GM18873 (cell line): ENCODE data around the gene GPC5.

Experiments used
- ATAC-seq: cut with Tn5 transposase; IDR thresholded peaks from one replicate; pipeline ENCODE4 v1.9.1; 2021; ENCODE audit warnings: mild to moderate bottlenecking, moderate library complexity, moderate number of reproducible peaks; ENCODE audit not compliant: unreplicated experiment, low FRiP score

Gene GPC5

DNA sequence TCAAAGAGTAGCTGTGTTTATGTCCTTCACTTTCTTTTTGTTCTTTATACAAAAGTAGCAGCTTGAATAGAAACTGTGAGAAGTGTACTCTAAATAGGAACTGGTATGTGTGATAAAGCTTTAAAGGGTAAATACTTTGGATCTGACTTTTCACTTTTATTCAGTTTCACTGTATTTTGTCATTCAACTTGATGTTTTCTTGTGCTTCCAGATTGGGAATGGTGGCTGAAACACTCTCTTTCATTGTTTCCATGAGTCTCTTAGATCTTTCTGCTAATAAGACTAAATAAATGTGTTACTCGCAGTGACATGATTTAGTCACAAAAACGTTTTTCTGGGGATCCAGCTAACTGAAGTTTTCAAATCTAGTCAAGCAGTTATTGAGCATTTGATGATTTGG is 133.2 kb downstream of the GPC5 start:
- no peak for ATAC-seq

DNA sequence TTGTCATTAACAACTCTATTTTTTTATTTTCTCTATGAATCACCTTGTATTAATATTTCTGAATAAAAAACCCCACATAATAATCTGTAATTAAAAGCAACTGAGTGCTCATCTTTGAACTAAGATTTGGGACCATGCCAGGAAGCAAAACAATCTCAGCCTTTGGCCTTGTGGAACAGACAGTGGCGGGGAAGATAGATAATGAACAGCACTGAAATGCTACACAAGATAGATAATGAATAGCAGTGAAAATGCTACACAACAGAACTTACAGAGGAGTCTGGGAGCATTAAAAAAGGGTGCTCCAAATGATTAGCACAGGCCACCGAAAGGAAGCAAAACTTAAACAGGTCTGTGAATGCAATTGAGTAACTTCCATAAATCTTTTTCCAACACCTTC is 134.9 kb downstream of the GPC5 start:
- no peak for ATAC-seq

DNA sequence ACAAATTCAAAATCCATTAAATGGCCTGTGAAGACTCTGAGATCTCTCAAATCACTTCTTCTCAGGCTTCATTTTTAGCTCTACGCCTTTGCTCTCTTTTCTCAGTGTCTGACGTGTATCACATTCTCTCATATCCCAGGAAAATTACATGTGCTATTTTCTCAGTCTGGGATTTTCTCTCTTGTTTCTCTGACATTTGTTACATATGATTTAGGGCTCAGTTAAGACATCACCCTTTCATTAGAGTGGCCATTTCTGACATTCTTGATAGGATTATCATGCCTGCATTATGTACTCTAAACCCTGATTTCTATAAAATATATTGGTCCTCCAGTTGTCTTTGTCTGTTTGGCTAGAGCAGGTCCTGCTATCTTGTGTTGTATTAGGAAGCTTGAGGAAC is 136.6 kb downstream of the GPC5 start:
- ATAC-seq = no peak

DNA sequence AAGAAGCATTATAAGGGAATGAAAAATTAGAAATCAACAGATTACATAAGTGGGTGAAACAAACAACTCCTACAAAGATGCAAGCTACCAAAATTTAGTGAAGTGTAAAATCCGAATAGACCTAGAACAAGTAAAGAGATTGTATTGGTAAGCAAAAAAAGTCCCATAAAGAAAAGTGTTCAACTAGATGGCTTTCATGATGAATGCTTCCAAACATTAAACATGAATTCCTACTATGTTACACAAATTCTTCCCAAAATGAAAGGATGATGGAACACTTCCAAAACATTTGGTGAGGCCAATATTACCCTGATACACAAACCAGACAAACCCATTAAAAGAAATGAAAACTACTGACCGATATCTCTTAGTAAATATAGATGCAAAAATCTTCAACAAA is 139.0 kb downstream of the GPC5 start:
- no peak for ATAC-seq

DNA sequence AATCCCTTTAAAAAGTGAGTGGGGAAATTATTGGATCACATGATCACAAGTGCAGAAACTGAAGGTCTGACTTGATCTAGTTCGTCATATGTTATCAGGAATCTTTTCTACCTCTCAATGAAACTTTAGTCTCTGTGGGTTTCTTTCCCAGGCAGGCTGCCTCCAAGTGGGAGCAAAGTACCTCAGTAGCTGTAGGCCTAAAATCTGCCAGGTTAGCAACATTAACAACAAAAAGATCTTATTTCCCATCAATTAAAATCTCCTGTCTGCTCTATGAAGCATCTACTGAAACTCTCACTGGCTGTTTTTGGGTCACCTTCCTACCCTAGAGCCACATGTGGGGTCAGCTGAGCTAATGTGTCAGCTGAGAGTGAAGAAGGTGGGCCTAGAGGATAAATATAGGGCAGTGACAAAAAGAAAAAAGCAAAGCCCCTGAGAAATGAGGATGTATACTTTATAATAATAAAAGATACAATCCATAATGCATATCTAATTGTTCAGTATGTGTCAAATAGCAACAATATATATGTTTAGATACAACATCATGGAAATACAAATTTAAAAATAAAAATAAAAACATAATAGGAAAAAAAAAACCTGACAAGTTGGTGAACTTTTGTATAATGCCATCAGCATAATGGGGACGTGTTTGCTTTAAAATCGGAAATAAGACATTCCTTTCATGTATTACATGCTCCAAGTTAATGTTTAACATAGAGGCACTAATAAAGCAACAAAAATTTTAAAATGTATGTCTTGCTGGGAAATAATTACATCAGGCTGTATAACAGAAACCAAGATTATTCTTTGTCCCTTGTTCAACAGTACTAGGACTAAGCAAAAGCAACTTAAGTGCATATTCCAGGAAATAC is 141.1 kb downstream of the GPC5 start:
- no peak for ATAC-seq

DNA sequence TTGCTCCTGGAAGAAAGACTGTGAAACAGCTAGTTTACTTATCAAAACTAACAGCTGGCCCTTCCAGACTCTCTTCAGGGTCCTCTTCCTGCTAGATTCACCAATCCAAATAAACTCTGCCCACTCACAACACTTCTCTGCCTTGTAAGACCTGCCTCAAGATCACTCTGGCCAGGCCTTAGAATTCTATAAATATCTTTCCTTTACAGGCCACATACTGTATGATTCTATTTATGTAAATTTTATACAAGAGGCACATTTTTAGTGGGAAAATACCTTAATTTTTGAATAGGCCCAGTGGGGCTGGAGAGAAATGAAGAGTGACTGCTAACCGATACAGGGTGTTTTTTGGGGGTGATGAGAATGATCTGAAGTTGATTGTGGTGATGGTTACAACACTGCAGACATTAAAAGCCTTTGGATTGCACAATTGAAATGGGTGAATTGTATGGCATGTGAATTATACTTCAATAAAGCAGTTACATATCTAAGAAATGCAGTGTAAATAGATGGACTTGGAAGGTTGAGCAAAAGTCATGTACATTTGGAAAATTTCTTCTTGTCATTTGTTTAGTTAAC is 141.8 kb downstream of the GPC5 start:
- ATAC-seq = no peak

DNA sequence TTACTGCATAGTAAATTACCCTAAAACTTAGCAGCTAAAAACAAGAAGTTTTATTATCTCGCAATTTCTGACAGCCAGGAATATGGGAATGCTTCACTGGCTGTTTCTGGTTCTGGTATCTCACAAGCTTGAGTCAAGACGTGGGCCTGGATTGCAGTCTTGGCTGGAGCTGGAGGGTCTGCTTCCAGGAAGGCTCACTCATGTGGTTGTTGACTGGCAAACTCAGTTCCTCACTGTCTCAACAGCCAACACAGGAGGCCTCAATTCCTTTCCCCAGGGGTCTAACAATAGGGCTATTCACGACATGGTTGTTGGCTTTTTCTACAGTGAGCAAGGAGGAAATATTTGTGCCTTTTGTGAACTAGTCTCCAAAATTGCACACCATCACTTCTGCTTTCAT is 146.3 kb downstream of the GPC5 start:
- no peak for ATAC-seq

DNA sequence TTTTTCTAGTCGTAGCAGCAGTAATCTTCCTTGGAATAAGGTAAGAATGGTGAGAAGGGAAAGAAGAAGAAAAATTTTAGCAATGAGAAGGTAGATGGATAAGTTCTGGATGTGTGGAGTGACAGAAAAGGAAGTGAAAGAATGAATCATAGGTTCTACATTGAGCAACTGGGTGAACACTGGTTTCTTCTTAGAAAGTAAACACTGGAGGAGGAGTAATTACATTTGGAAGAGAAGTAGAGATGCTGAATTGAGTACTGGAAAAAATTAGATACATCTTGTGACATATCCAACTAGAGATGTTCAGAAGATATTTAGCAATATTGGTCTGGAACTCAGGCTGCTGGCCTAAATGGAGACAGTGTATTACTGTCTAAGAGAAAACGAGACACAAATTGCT is 148.5 kb downstream of the GPC5 start:
- no peak for ATAC-seq

DNA sequence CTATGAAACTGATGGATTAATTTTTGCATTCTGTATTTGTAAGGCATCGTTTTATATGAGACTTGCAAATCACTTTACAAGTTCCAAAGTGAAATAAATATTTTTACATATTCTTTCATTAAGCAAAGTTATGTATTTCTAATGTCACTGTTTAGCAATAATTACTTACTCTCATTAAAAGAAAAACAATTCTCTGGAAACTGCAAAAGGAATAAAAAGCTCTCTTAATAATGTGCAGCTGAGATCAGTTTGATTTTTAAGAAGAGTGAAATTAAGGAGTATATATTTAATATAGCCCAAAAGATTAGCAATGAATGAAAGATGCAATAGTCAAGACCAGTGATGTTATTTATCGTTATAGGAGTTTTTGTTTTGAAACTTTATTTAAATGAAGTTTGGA is 155.2 kb downstream of the GPC5 start:
- no peak for ATAC-seq

DNA sequence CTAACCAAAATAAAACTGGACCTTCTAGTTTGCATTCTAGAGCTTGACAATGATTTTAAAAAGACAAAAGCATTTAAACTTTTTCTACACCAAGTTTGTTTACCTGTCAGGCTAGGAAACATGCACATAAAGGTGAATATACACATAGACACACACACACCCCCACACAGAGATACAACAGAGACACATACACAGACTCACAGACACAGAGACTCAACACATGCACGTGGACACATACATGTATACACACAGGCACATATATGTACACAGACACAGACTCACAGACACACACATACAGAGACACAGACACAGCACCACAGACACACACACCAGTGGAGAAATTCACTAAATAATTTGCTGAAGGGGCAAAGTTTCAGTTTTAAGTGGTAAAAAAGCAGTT is 155.7 kb downstream of the GPC5 start:
- no peak for ATAC-seq

DNA sequence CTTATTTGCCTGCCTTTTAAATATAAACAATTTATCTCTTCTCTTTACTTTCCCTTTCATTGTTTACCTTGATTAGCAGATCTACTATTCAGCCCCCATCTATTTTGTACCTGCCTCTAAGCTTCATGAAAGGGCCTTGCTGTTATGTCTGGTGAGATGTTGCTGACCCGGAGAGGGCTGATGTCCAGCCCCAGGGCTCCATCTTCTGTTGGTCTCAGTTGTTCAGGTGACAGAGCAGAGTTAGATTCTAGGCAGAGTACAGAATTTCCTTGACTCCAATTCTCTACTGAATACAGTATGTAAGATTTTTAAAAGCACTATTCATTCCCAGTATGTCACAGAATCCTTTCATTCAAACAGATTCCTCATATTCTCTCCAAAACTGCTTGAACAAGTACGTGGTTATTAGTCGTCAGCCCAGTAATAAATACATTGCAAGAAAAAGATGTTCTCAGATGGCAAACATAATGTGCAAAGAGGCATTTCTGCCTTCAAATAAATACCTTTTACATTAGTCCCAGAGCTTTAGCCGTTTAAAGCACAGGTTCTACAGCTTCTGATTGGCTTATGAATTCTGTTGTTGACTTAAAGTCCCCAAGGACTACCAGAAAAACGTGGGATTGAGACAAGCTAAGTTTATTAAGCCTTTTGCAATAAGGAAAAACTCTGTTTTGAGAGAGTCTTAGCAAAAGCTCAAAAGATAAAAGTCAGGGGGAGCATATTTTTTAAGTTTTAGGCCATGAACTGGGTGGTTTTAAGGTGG is 159.1 kb downstream of the GPC5 start:
- ATAC-seq = no peak

DNA sequence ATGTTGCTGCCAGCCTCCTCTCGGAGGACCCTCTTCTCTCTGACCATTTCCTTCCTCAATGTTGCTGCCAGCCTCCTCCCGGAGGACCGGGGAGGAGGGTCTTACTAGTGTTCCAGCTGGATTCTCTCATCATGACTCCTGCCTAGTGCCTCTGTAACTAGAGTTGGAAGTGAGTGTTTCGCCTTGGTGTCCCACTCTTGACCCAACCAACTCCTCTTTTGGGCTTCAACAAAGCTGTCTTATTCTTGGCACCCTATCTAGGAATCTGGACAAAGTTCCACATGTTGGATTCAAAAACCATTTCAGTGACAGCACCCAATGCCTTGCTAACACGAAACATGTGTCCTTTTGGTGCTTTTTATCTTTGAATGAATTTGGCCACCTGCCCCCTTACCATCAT is 165.4 kb downstream of the GPC5 start:
- ATAC-seq = no peak

DNA sequence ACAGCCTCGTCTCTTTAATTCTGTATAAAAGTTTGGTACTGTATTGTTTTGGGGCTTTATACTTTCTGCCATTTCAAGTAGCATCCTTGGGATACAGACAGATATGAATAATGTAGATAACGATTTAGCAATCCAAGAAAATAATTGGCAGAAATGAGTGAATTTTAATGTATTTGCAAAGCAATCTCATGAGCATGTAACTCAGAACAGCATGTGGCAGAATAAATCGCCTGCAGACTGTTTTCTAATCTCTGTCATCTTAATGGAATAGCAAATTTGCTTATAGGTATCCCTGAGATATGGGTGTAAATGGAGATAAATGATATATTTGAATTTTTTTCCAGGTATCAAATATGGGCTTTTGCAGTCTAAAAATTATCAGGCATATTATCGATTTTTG is 166.0 kb downstream of the GPC5 start:
- no peak for ATAC-seq

DNA sequence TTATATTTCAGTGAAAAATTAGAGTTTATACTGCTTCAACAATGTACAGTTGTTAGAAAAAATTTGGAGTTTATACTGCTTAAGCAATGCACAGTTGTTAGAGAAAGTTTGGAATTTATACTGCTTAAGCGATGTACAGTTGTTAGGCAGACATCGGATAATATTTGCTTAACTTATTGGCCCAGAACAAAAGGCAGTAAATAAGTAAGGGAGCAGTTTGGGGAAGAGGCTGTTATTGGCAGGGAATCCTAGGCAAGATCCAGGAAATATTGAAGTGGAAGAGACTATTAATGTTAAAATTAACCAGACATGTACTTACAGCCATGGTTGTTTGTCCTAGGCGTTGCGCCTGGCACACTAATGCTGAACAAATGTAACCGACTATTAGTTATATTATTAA is 166.9 kb downstream of the GPC5 start:
- ATAC-seq = no peak

DNA sequence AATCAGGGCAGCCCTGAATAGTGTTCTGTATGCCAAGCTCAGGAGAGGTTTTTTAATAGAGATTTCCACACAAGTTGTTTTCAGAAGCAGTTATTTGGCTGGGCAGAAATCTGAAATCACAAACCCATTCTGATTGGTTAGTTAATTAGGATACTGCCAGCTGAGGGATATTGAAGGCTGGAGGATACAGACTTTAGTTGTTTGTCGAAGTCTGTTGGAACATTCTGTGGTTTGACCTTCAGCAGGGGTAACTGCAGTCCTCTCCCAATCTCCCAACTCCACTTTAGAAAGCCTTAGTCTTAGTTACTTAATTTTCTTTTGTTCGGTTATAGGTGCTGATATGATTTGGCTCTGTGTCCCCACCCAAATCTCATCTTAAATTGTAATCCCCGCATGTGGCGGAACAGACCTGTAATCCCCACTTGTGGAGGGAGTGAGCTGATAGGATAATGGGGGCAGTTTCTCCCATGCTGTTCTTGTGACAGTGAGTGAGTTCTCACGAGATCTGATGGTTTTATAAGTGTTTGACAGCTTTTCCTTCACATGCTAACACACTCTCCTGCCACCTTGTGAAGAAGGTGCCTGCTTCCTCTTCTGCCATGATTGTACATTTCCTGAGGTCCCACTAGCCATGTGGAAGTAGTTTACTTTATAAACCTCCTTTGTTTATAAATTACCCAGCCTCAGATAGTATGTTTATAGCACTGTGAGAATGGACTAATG is 169.2 kb downstream of the GPC5 start:
- ATAC-seq = no peak

DNA sequence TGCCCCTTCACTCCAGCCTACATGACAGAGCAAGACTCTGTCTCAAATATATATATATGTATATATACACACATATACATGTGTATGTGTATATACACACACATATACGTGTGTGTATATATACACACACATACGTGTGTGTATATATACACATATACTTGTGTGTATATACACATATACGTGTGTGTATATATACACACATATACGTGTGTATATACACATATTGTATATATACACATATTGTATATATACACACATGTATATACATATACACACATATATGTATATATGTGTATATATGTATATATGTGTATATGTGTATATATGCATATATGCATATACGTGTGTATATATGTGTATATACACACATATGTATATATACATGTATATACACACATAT is 173.3 kb downstream of the GPC5 start:
- no peak for ATAC-seq

DNA sequence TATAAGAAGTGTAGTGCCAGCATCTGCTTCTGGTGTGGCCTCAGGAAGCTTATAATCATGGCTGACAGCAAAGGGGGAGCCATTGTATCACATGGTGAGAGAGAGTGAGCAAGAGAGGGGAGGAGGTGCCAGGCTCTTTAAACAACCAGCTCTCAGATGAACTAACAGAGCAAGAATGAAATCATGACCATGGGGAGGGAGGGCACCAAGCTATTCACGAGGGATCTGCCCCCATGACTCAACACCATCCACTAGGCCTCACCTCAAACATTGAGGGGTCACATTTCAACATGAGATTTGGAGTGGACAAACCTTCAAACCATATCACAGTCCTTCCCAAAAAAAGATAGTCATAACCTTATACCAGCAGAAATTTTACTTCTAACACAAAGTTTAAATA is 174.0 kb downstream of the GPC5 start:
- no peak for ATAC-seq

DNA sequence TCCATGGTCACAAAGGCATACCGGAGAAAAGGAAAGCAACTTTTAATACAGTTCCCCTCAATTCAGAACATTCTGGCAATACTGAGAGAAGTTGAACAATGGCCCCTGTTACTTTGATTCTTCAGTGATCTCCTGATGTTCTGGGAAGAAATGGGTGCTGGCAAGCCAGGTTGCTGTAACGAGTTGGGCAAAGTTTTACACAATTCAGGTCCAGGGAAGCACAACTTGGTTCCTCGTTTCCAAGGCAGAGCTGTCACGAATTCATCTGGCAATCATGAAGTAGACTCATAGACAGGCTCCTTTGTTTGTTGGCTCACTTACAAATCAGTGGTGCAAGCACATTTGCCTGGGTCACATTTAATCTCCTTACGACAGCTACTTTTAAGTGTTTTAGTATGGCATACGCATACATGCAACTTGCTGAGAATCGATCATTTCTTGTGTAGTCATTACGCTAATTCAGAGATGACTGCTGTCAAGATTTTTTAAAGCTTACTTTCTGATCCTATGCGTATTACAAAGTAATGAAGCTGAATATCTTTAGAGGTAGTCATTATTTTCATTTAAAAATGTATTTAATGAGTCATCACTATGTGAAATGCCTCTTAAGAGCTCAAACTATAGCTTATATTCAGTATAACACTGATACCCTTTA is 174.7 kb downstream of the GPC5 start:
- ATAC-seq = no peak

DNA sequence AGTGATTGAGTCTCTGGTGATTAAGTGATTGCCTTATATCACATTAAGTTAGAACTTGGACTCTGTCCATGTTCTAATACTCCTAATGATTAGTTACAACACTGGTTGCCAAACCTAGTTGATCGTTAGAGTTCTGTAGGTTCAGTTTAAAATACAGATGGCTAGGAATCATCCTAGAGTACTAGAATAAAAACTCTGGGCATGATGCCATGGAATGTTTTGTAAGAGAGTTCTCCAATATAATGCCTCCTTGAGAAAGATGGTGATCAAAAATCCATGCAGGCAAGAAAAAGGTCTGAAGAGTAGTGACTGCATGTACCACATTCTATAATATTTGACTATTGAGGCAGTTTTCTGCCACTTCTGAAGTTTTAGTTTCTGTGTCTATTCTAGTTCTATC is 176.3 kb downstream of the GPC5 start:
- ATAC-seq = no peak

DNA sequence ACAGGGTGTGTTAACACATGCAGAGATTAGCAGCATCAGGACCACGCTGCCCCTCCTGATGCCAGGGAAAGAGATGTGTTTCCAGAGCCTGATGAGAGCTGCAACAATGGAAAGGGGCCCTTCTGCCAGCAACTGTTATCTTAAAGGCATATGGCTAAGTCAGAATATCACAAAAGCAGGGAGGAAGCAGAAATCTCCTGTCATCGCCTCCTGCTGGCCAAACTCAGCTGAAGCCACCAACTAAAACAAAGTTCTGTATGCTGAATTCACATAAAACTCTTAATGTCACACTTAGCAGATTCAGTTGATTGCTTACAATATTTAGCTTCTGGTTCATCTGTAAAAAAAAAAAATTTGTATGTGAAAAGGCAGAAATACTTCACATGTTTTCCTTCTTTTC is 178.2 kb downstream of the GPC5 start:
- ATAC-seq = no peak
